Parathyroid adenoma (tissue), 2 donors: ENCODE results near the gene GPR89A.

Experiments used
- H2AFZ ChIP-seq: fragments of 300-600 bp; sonication (generic); one replicate; pipeline ENCODE4 v1.7.0; 2017; ENCODE audit warnings: antibody characterized with exemption, mild to moderate bottlenecking
- H3K27ac ChIP-seq: fragments of 300-600 bp; sonication (generic); one replicate; pipeline ENCODE4 v1.7.0; 2017
- H3K27me3 ChIP-seq: fragments of 300-600 bp; sonication (generic); one replicate; pipeline ENCODE4 v1.7.0; 2017; ENCODE audit warnings: low read length; ENCODE audit not compliant: control insufficient read depth, insufficient read depth
- H3K36me3 ChIP-seq: fragments of 300-600 bp; sonication (generic); one replicate; pipeline ENCODE4 v1.7.0; 2017; ENCODE audit warnings: low read length; ENCODE audit not compliant: control insufficient read depth, insufficient read depth
- H3K4me1 ChIP-seq: fragments of 300-600 bp; sonication (generic); one replicate; pipeline ENCODE4 v1.7.0; 2017; ENCODE audit warnings: control low read depth
- H3K4me2 ChIP-seq: fragments of 300-600 bp; sonication (generic); one replicate; pipeline ENCODE4 v1.7.0; 2017; ENCODE audit warnings: low read length
- H3K4me3 ChIP-seq: fragments of 300-600 bp; sonication (generic); one replicate; pipeline ENCODE4 v1.7.0; 2017; ENCODE audit warnings: low read depth, low read length
- H3K79me2 ChIP-seq: fragments of 300-600 bp; sonication (generic); one replicate; pipeline ENCODE4 v1.7.0; 2017; ENCODE audit warnings: control low read depth
- H3K9ac ChIP-seq: fragments of 300-600 bp; sonication (generic); one replicate; pipeline ENCODE4 v1.7.0; 2017; ENCODE audit warnings: mild to moderate bottlenecking
- H3K9me3 ChIP-seq: fragments of 300-600 bp; sonication (generic); one replicate; pipeline ENCODE4 v1.7.0; 2017; ENCODE audit warnings: low read length; ENCODE audit not compliant: control insufficient read depth
- TF ChIP-seq, protein P1 (sequence below): fragments of 300-600 bp; sonication (generic); IDR thresholded peaks from one replicate; pipeline ENCODE4 v1.7.0; 2017; ENCODE audit warnings: antibody characterized with exemption, mild to moderate bottlenecking
- donor health status: primary hyperparathyroidism.

GPR89A gene

GRCh38 chr1:145690587-145691558, 83.1 kb downstream of the GPR89A start:
- Histone ChIP-seq H3K4me2 (peak overlapping the region; percentile 37), H3K36me3 (no peaks in the 10 kb centered on the region), H3K9ac (no peak overlapping the region), H3K27ac (no peak overlapping the region), H3K9me3 (no peaks in the 10 kb centered on the region), H3K4me3 (peak overlapping the region; percentile 29), H3K27me3 (no peaks in the 10 kb centered on the region), H3K79me2 (no peaks in the 10 kb centered on the region), H2AFZ (peak overlapping the region; percentile 2), H3K4me1 (no peaks in the 10 kb centered on the region)
- TF ChIP-seq, protein P1, sequence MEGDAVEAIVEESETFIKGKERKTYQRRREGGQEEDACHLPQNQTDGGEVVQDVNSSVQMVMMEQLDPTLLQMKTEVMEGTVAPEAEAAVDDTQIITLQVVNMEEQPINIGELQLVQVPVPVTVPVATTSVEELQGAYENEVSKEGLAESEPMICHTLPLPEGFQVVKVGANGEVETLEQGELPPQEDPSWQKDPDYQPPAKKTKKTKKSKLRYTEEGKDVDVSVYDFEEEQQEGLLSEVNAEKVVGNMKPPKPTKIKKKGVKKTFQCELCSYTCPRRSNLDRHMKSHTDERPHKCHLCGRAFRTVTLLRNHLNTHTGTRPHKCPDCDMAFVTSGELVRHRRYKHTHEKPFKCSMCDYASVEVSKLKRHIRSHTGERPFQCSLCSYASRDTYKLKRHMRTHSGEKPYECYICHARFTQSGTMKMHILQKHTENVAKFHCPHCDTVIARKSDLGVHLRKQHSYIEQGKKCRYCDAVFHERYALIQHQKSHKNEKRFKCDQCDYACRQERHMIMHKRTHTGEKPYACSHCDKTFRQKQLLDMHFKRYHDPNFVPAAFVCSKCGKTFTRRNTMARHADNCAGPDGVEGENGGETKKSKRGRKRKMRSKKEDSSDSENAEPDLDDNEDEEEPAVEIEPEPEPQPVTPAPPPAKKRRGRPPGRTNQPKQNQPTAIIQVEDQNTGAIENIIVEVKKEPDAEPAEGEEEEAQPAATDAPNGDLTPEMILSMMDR: no peak

- Histone ChIP-seq H3K79me2 (no peaks in the 10 kb centered on the region), H3K4me3 (no peak overlapping the region), H3K4me2 (no peak overlapping the region), H3K36me3 (no peaks in the 10 kb centered on the region), H2AFZ (no peak overlapping the region), H3K27ac (no peak overlapping the region), H3K9me3 (no peaks in the 10 kb centered on the region), H3K4me1 (no peaks in the 10 kb centered on the region), H3K27me3 (no peaks in the 10 kb centered on the region), H3K9ac (no peak overlapping the region)
- TF ChIP-seq, protein P1: no peak
These were observed 85.1 kb downstream of the GPR89A start for GRCh38 chr1:145692785-145693443.

DNA sequence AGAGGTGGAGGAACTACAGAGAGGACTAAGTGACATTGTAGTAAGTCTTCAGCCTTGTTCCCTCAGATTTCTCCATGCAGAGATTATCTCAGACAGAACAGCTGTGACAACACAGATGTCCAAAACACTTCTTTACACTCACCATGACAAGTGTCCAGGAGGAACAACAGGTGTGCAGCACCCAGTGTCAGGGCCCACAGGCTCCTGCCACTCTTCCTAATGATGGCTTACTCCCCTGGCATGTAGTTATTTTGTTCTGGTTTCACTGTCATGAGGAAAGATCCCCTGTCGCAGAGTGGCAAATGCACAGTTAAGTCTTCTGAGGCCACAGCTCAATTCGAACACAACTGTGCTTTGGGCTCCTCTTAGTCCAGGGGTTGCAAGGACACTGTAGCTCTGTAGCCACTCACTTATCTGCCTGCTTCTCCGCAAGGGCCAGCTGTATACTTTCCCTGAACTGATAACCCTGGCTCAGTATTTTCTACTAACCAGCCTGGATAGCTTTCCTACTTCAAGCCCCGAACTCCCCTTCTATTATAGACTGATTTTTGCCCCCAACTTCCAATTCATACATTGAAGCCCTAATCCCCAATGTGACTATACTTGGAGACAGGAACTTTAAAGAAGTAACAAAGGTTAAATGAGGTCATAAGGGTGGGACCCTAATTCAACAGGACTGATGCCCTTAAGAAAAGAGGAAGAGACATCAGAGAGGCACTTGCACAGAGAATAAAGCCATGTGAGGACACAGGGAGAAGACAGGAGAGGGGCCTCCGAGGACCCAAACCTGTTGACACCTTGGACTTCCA, 88.2 kb downstream of the GPR89A start:
- Histone ChIP-seq H3K9ac (no peak overlapping the region), H3K36me3 (no peaks in the 10 kb centered on the region), H3K9me3 (no peaks in the 10 kb centered on the region), H3K27me3 (no peaks in the 10 kb centered on the region), H3K4me2 (no peak overlapping the region), H3K79me2 (no peaks in the 10 kb centered on the region), H3K4me3 (no peak overlapping the region), H2AFZ (no peak overlapping the region), H3K4me1 (no peaks in the 10 kb centered on the region), H3K27ac (no peak overlapping the region)
- TF ChIP-seq, protein P1: no peak

DNA sequence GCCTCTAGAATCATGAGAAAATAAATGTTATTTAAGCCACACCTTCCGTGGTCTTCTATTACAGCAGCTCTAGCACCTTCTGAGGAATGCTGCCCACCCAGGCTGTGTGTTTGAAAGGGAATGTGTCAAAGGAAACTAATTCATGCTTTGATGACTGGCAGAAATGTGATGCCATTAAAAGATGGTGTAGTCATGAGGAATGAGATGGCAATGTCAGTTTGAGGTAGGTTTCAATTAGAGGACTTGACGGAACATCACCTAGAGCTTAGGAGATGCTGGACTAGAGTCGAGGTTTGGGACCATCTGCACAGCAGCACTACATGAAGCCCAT, 88.8 kb downstream of the GPR89A start:
- Histone ChIP-seq H3K9me3 (no peaks in the 10 kb centered on the region), H3K4me1 (no peaks in the 10 kb centered on the region), H2AFZ (no peak overlapping the region), H3K79me2 (no peaks in the 10 kb centered on the region), H3K36me3 (no peaks in the 10 kb centered on the region), H3K27ac (no peak overlapping the region), H3K27me3 (no peaks in the 10 kb centered on the region), H3K4me3 (no peak overlapping the region), H3K4me2 (no peak overlapping the region), H3K9ac (no peak overlapping the region)
- TF ChIP-seq, protein P1: no peak
